ENCODE results near the gene CRELD2.

- TF ChIP-seq, protein P1, sequence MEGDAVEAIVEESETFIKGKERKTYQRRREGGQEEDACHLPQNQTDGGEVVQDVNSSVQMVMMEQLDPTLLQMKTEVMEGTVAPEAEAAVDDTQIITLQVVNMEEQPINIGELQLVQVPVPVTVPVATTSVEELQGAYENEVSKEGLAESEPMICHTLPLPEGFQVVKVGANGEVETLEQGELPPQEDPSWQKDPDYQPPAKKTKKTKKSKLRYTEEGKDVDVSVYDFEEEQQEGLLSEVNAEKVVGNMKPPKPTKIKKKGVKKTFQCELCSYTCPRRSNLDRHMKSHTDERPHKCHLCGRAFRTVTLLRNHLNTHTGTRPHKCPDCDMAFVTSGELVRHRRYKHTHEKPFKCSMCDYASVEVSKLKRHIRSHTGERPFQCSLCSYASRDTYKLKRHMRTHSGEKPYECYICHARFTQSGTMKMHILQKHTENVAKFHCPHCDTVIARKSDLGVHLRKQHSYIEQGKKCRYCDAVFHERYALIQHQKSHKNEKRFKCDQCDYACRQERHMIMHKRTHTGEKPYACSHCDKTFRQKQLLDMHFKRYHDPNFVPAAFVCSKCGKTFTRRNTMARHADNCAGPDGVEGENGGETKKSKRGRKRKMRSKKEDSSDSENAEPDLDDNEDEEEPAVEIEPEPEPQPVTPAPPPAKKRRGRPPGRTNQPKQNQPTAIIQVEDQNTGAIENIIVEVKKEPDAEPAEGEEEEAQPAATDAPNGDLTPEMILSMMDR (IDR thresholded peaks at IDR 0.05): no peak
- TF ChIP-seq POLR2AphosphoS5 (IDR thresholded peaks at IDR 0.05): no peak
Measured at GRCh38 chr22:49942565-49943404, 24.4 kb downstream of the CRELD2 start.

Measured in stomach (tissue), 4 donors.